ENCODE measurements around the gene ATF4.
A peak's percentile ranks its signal among the peaks of the same experiment; 100 is the strongest.

The ATF4 gene

GRCh38 chr22:39520226-39521105 is at the start of gene ATF4:
Gene ATF4, plus strand, starts transcription at chr22:39520562. Its CDS starts 884 bp downstream, at chr22:39521446.
- intact Hi-C loops (cut with DNase I) = loop anchor here (5.0 kb wide), 1 partner anchor 368 kb away; the partner anchor contains the start of gene CBX7
- DNase-seq = peak; percentile 86 to 98 (median 92)

DNA sequence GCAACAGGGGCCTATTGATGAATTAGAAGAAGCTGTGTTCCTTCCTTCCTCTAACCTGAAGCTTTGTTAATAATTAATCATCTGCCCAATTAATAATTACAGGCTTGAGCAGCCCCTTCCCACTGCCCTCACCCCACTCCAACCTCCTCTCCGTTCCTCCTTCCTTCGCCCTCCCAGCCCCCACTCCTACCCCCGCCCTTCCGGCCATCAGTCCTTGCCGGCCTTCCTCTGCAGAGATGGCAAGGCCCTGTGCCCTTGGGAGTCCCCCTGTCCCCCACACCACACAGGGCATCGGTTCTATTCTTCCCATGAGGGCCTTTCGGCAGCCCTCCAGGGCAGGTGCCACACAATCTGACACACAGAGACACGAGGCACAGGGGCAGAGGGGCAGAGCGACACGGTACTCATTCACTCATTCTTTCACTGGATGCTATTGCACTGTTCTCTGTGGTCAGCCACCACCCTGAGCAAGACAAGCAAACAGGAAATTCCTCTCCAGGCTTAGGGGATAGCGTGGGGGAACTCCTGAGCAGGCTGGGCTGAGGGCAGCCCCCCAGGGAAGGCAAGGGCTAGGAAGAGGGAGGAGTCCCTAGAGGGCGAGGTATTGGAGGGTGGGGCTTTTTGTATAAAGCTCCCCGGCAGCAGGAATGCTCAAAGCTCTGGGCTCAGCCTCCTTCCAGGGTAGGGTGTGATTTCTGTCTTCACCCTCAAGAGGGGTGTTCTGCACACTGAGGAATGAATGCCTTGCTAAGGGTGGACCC is 48.8 kb upstream of the ATF4 start:
- intact Hi-C loops (cut with DNase I) = no loop called here
- DNase-seq = no peak

- intact Hi-C loops (cut with DNase I) = no loop called here
- DNase-seq = no peak
Observed at GRCh38 chr22:39472570-39473556, 47.5 kb upstream of the ATF4 start.

- intact Hi-C loops (cut with DNase I) = no loop called here
- no peak for DNase-seq
Observed at GRCh38 chr22:39473851-39474250, 46.5 kb upstream of the ATF4 start.

DNA sequence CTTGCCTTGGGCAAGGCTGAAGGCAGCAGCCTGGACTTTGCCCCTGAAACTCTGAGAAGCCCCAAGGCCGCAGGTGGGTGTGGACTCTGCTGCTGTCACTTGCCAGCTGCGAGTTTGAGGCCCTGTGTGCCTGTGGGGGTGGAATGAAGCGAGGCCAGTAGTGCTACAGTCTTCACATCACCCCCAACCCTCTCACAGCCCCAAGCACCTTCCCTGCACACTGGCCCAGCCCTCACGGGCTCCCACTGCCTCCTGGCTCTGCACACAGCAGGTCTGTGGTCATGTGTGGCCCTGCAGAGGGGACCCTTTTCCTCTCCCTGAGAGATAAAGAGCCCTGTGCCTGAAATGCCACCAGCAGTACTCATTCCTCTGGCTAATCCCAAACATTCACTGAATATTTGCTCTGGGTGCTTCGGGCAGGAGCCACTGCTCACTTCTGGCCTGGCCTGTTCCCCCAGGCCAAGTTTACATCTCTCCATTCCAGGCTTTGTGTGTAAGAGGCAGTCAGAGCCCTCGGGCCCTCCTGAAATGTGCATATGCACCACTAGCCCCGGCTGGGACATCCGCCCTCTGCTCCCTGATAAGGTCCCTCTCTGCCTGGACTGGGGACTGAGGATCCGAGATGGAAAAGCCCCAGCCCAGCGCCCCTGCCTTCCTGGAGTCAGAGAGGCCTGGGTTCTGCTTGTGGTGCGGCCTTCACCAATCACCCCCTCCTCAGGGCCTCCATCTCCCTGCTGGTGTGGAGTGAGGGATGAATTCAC is 45.8 kb upstream of the ATF4 start:
- intact Hi-C loops (cut with DNase I) = no loop called here
- peak in 1 of 10 donors; percentile 80 for DNase-seq

- intact Hi-C loops (cut with DNase I) = no loop called here
- DNase-seq = peak in 5 of 10 donors; percentile 60 to 91 (median 70)
Observed at GRCh38 chr22:39475337-39475736, 45.0 kb upstream of the ATF4 start.

- intact Hi-C loops (cut with DNase I) = no loop called here
- DNase-seq = no peak
Observed at GRCh38 chr22:39475902-39476301, 44.5 kb upstream of the ATF4 start.

DNA sequence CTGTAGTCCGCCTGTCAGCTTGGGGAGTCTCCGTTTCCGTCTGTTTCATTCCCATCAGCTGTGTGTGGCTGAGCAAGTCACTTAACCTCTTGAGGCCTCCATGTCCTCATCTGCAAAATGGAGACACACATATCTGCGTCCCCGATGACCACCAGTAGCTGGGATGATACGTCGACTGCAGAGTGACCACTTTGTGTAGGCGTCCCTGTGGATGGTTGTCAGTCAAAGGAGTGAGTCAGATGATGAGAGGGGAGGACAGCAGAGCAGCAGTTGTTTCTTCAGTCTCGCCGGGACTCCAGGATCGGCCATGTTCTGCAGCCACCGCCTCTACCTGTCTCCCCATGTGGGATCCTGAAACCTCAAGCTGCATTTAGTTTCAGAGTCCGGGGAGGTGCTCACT is 43.7 kb upstream of the ATF4 start:
- intact Hi-C loops (cut with DNase I) = no loop called here

GRCh38 chr22:39477542-39477941 is 42.8 kb upstream of the ATF4 start:
- DNase-seq = no peak
- intact Hi-C loops (cut with DNase I) = no loop called here

More for the DNA sequence above, 43.7 kb upstream of the ATF4 start:
- no peak for DNase-seq

DNA sequence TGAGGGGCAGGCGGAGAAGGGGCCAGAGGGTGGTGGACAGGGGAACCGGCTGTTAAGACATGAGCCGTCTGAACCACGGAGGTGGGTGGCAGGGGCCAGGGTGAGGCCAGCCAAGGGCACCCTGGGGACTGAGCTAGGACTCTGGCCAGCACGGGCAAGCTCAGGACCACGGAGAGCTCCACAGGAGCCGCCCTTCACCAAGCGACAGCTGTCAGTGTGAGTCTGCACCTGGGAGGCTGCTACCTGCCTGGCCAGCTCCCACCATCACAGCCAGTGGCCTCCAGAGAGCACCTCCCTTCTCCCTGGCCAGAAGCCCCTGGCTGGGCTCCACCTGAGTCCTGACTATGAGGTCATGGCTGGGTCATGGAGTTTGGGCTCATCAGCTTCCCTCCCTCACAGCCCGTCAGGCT is 41.9 kb upstream of the ATF4 start:
- DNase-seq = no peak
- intact Hi-C loops (cut with DNase I) = no loop called here

DNA sequence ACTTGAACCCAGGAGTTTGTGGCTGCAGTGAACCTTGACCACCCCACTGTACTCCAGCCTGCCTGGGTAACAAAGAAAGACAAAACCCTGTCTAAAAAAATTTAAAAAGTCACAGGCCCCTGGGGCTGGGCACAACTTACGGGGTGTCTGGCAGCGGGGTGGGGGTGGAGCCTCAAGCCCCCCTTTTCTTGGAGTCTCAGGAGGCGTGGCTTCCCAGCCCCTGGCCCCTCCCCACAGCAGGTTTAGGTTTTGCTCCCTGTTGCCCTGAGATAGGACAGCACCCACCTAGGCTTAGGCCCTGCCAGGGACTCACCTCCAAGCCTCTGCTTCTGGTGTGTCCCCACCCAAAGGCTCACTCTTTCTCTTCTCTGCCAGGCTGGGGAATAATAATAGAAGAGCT is 41.1 kb upstream of the ATF4 start:
- intact Hi-C loops (cut with DNase I) = no loop called here
- DNase-seq = no peak

- DNase-seq = no peak
- intact Hi-C loops (cut with DNase I) = no loop called here
Observed at GRCh38 chr22:39480557-39480956, 39.8 kb upstream of the ATF4 start.

GRCh38 chr22:39481054-39481453 is 39.3 kb upstream of the ATF4 start:
- intact Hi-C loops (cut with DNase I) = no loop called here
- DNase-seq = peak in 5 of 10 donors; percentile 51 to 94 (median 74)

- intact Hi-C loops (cut with DNase I) = no loop called here
Observed at GRCh38 chr22:39481595-39481994, 38.8 kb upstream of the ATF4 start.

GRCh38 chr22:39482768-39483167 is 37.6 kb upstream of the ATF4 start:
- DNase-seq = no peak
- intact Hi-C loops (cut with DNase I) = no loop called here

More at GRCh38 chr22:39481595-39481994, 38.8 kb upstream of the ATF4 start:
- no peak for DNase-seq

- DNase-seq = peak in 4 of 10 donors; percentile 37 to 83 (median 70)
- intact Hi-C loops (cut with DNase I) = no loop called here
Observed at GRCh38 chr22:39486951-39487825, 33.2 kb upstream of the ATF4 start.

- peak in 2 of 10 donors; percentile 59 to 84 for DNase-seq
Observed at GRCh38 chr22:39487826-39488520, 32.4 kb upstream of the ATF4 start.

GRCh38 chr22:39488563-39489083 is 31.7 kb upstream of the ATF4 start:
- intact Hi-C loops (cut with DNase I) = no loop called here
- DNase-seq = peak in 2 of 10 donors; percentile 76 to 81

More at GRCh38 chr22:39487826-39488520, 32.4 kb upstream of the ATF4 start:
- intact Hi-C loops (cut with DNase I) = no loop called here

Data from posterior cingulate gyrus (tissue), 11 donors.